Right lobe of liver (tissue), 4 donors: ENCODE measurements around the gene NXPH1.

Experiments
- CTCF ChIP-seq, 4 donors: fragments of 200-600 bp in 3 of 4; fragments of 450-650 bp in 1 of 4; IDR thresholded peaks; one replicate each; pipeline versions ENCODE4 v1.5.1 to v1.8.0; 2016 to 2022; ENCODE audit warnings: antibody characterized with exemption in 4 of 4, mild to moderate bottlenecking in 2 of 4
- POLR2A ChIP-seq: fragments of 450-650 bp; IDR thresholded peaks from one replicate; pipeline ENCODE4 v1.6.1; 2017; ENCODE audit warnings: antibody characterized with exemption, mild to moderate bottlenecking
- donor health status: DM: no; HTN: no; CAD: no.
- donor health status: DM: no; HTN: no; CAD: no.
- donor health status: DM: no; HTN: yes; CAD: no.

- no peak for TF ChIP-seq CTCF (IDR thresholded peaks at IDR 0.05)
- TF ChIP-seq POLR2A = no peak
Observed at GRCh38 chr7:8613191-8613590, 179.8 kb downstream of the NXPH1 start.
